ENCODE measurements around the gene M1AP. TPM values are rescaled to one million over a fixed set of nuclear protein-coding genes. Genes with fewer than 3 reads are reported as not detected.
A peak's percentile ranks its signal among the peaks of the same experiment; 100 is the strongest.

Gene M1AP
- total and polyA plus RNA-seq, 9 of the 15 experiments (the other 6 are each of a cell fraction or from before 2014, with no cell fraction given), result 0.06 to 0.33 (median 0.11) TPM; not detected in 4

- no TSS peak for BruUV-seq (replicated peaks)
- peak overlapping the region in 1 of 2 experiments; percentile 95; a peak in 1 of 4 replicates for H3K9ac ChIP-seq (ENCODE audit: insufficient read depth in 1 of 2, low read depth in 2 of 2, low read length in 2 of 2)
- DNase-seq (ENCODE audit: extremely low read depth in 1 of 4, low spot score in 3 of 4), result no peak
- in situ Hi-C loops (cut with MboI) (no loop called here), intact Hi-C loops (cut with micrococcal nuclease) (loop anchor here (1.0 to 5.0 kb wide), 5 partner anchors 23 to 279 kb away; partner anchors contain the start of genes DOK1 and TTC31)
- FAIRE-seq, result no peak
- H3K4me1 ChIP-seq (replicated peaks in 1 of 2; ENCODE audit: control insufficient read depth in 2 of 2, insufficient read depth in 2 of 2, low read length in 2 of 2), result peaks cover 28 to 44% of the 10 kb centered on the region in 2 experiments
- no peak overlapping the region for H2AFZ ChIP-seq (ENCODE audit: low read depth, low read length)
- H4K20me1 ChIP-seq (replicated peaks; ENCODE audit: control insufficient read depth, insufficient read depth, low read length), result peaks cover 5% of the 10 kb centered on the region; the same call in 1 of the 2 replicates
- CTCF ChIA-PET (ENCODE audit: low intra/inter-chr PET ratio), result interaction anchor here (0.7 to 2.0 kb wide), 4 partner anchors 49 to 1043 kb away, joined by 3 to 12 read pairs (median 6); partner anchors contain the start of genes CCDC142 and TTC31
- H3K9me3 ChIP-seq (replicated peaks; ENCODE audit: control insufficient read depth, insufficient read depth, low read depth, low read length), result no peaks in the 10 kb centered on the region
- H3K4me3 ChIP-seq, result no peak overlapping the region; the same call in 1 of the 2 replicates
- no peak for ATAC-seq
- peaks cover 54% of the 10 kb centered on the region for H3K36me3 ChIP-seq (ENCODE audit: control insufficient read depth, insufficient read depth, low read length)
- no peaks in the 10 kb centered on the region for H3K27me3 ChIP-seq (ENCODE audit: control insufficient read depth in 2 of 2, insufficient read depth in 2 of 2, low read length in 2 of 2)
- H3K79me2 ChIP-seq (ENCODE audit: control insufficient read depth, insufficient read depth, low read length), result peaks cover 51% of the 10 kb centered on the region
- H3K27ac ChIP-seq (ENCODE audit: extremely low read depth, low read depth, low read length), result no peak overlapping the region; the same call in 2 of the 3 replicates
- H3K4me2 ChIP-seq (ENCODE audit: insufficient read depth, low read length), result peak overlapping the region; percentile 97
- H3K9me1 ChIP-seq (ENCODE audit: control insufficient read depth, insufficient read depth, low read length), result peaks cover 3% of the 10 kb centered on the region
- WGBS (ENCODE audit: insufficient coverage, low coverage, missing lambda C conversion rate), result 83% methylated on average over 7 of the region's 7 CpGs
- POLR2A ChIA-PET, result interaction anchor here (0.9 to 3.9 kb wide), 8 partner anchors 8 to 333 kb away, joined by 3 to 25 read pairs (median 10); partner anchors contain the start of genes CCDC142 and TTC31
- no peak for TF ChIP-seq POLR2AphosphoS2 (IDR thresholded peaks at IDR 0.05; ENCODE audit: low read length)
- TF ChIP-seq ZNF232 (CRISPR knock-in tag; IDR thresholded peaks at IDR 0.05), result no peak
- no peak for TF ChIP-seq JUNB (CRISPR knock-in tag; conservative IDR thresholded peaks at IDR 0.05)
- no peak for TF ChIP-seq HIVEP1 (CRISPR knock-in tag; IDR thresholded peaks at IDR 0.05)
- no peak for TF ChIP-seq ZNF639 (CRISPR knock-in tag; conservative IDR thresholded peaks at IDR 0.05 in 1 of 2, IDR thresholded peaks at IDR 0.05 in 1 of 2)
- TF ChIP-seq TFE3 (CRISPR knock-in tag; IDR thresholded peaks at IDR 0.05), result no peak
- TF ChIP-seq ETS2 (tag; IDR thresholded peaks at IDR 0.05; ENCODE audit: borderline replicate concordance, poor library complexity, severe bottlenecking), result no peak
- TF ChIP-seq MLX (CRISPR knock-in tag; conservative IDR thresholded peaks at IDR 0.05), result no peak
- no peak for TF ChIP-seq NR4A1 (CRISPR knock-in tag; IDR thresholded peaks at IDR 0.05)
- TF ChIP-seq NR4A1 (tag; IDR thresholded peaks at IDR 0.05), result no peak
- no peak for TF ChIP-seq RBM22 (IDR thresholded peaks at IDR 0.05; ENCODE audit: low read depth, low read length, poor library complexity, severe bottlenecking)
- TF ChIP-seq EZH2 (IDR thresholded peaks at IDR 0.05; ENCODE audit: borderline replicate concordance, low read depth, low read length), result no peak
- TF ChIP-seq ZBTB12 (CRISPR knock-in tag; IDR thresholded peaks at IDR 0.05), result no peak
Observed at GRCh38 chr2:74531666-74532065, 116.5 kb downstream of the M1AP start.
